HL-60 (cell line): ENCODE results near the gene EPHA1.

Experiments used
- DNase-seq, 2 experiments: peaks; one replicate each; pipeline ENCODE4 v3.0.0-alpha.2; 2010 to 2020; ENCODE audit warnings: low read depth in 1 of 2, low spot score in 1 of 2
- H3K27ac ChIP-seq: fragments of 250-450 bp; sonication (Bioruptor Pico); replicated peaks from 2 replicates; pipeline ENCODE4 v1.5.1; 2020; ENCODE audit warnings: mild to moderate bottlenecking, moderate library complexity
- H3K27me3 ChIP-seq: fragments of 250-450 bp; sonication (Bioruptor Pico); 2 replicates; pipeline ENCODE4 v1.5.1; 2021; ENCODE audit warnings: mild to moderate bottlenecking, moderate library complexity; ENCODE audit not compliant: insufficient read depth, poor library complexity, severe bottlenecking
- H3K4me3 ChIP-seq: replicated peaks from 2 replicates; pipeline ENCODE4 v1.5.1; 2011; ENCODE audit warnings: mild to moderate bottlenecking, control low read depth, low read length; ENCODE audit not compliant: insufficient read depth
- CTCF ChIP-seq: IDR thresholded peaks from one replicate; pipeline ENCODE4 v1.5.1; 2011; ENCODE audit warnings: low read length, control low read depth, inconsistent platforms; ENCODE audit not compliant: insufficient read depth
- GABPA ChIP-seq: IDR thresholded peaks from 2 replicates; pipeline ENCODE4 v1.6.1; 2012; ENCODE audit warnings: low read depth
- POLR2AphosphoS5 ChIP-seq: IDR thresholded peaks from 2 replicates; pipeline ENCODE4 v1.6.1; 2012; ENCODE audit warnings: low read depth
- REST ChIP-seq: IDR thresholded peaks from 2 replicates; pipeline ENCODE4 v1.6.1; 2012; ENCODE audit warnings: low read depth; ENCODE audit not compliant: insufficient replicate concordance
- SPI1 ChIP-seq: IDR thresholded peaks from 2 replicates; pipeline ENCODE4 v1.6.1; 2012; ENCODE audit warnings: low read depth, mild to moderate bottlenecking, borderline replicate concordance

The EPHA1 gene

GRCh38 chr7:143383642-143383957 is 25.1 kb downstream of the EPHA1 start:
- Histone ChIP-seq H3K27me3 (no peaks in the 10 kb centered on the region), H3K27ac (peak overlapping the region; percentile 49), H3K4me3 (peak overlapping the region; percentile 75)
- TF ChIP-seq REST (no peak), POLR2AphosphoS5 (no peak), CTCF (no peak), SPI1 (no peak), GABPA (no peak)
- DNase-seq = no peak

- peak overlapping the region; percentile 75 for H3K4me3 ChIP-seq
- peak overlapping the region; percentile 88 for H3K27ac ChIP-seq
These were observed 25.6 kb downstream of the EPHA1 start for GRCh38 chr7:143382791-143383641.

More at GRCh38 chr7:143382791-143383641, 25.6 kb downstream of the EPHA1 start:
- TF ChIP-seq REST = no peak
- TF ChIP-seq SPI1 = no peak
- no peak for TF ChIP-seq POLR2AphosphoS5
- no peak for TF ChIP-seq CTCF
- TF ChIP-seq GABPA = no peak
- DNase-seq = no peak
- H3K27me3 ChIP-seq = no peaks in the 10 kb centered on the region
